Astrocyte of the spinal cord (primary cell): ENCODE measurements around the gene LCN10.

Experiments
- DNase-seq: peaks from one replicate; pipeline ENCODE4 v3.0.0; 2011; ENCODE audit warnings: low read depth, low spot score
- H3K4me3 ChIP-seq: 2 replicates; pipeline ENCODE4 v1.5.1; 2011; ENCODE audit warnings: low read depth, mild to moderate bottlenecking, low read length, moderate library complexity
- CTCF ChIP-seq: IDR thresholded peaks from 2 replicates; pipeline ENCODE4 v1.5.1; 2012; ENCODE audit warnings: low read depth, mild to moderate bottlenecking, low read length, inconsistent platforms
- in situ Hi-C: cut with HindIII; loops from 2 replicates; pipeline ENCODE4 v1.10.0; 2017; ENCODE audit warnings: low sequenced_read_pairs

LCN10 gene

GRCh38 chr9:136720251-136720897, 22.4 kb downstream of the LCN10 start:
- H3K4me3 ChIP-seq, result no peak overlapping the region
- peak; percentile 25 for DNase-seq
- in situ Hi-C loops, result no loop called here
- TF ChIP-seq CTCF, result no peak

GRCh38 chr9:136719195-136719880, 23.4 kb downstream of the LCN10 start:
- no peak for DNase-seq
- TF ChIP-seq CTCF, result no peak
- no peak overlapping the region for H3K4me3 ChIP-seq
- in situ Hi-C loops, result no loop called here

- in situ Hi-C loops, result no loop called here
- no peak for DNase-seq
- no peak overlapping the region for H3K4me3 ChIP-seq
- no peak for TF ChIP-seq CTCF
These were observed 24.2 kb downstream of the LCN10 start for GRCh38 chr9:136718345-136719194.

- in situ Hi-C loops, result no loop called here
- no peak for TF ChIP-seq CTCF
- no peak overlapping the region for H3K4me3 ChIP-seq
- DNase-seq, result no peak
These were observed 25.3 kb downstream of the LCN10 start for GRCh38 chr9:136717399-136717798.

GRCh38 chr9:136714893-136715274, 27.9 kb downstream of the LCN10 start:
- H3K4me3 ChIP-seq, result no peak overlapping the region
- in situ Hi-C loops, result no loop called here
- TF ChIP-seq CTCF, result no peak
- DNase-seq, result no peak

- in situ Hi-C loops, result no loop called here
These were observed 28.4 kb downstream of the LCN10 start for GRCh38 chr9:136714096-136714892.

More at GRCh38 chr9:136714096-136714892, 28.4 kb downstream of the LCN10 start:
- no peak overlapping the region for H3K4me3 ChIP-seq
- DNase-seq, result no peak
- TF ChIP-seq CTCF, result no peak
